C4-2B (cell line): Measurements from ENCODE around the gene ADM2.

ENCODE experiments used
- CTCF ChIP-seq: fragments of 450-650 bp; conservative IDR thresholded peaks from 2 replicates; pipeline ENCODE4 v1.5.1; 2017; ENCODE audit warnings: mild to moderate bottlenecking
- ZFX ChIP-seq: fragments of 450-650 bp; IDR thresholded peaks from 2 replicates; pipeline ENCODE4 v1.6.1; 2017

- TF ChIP-seq CTCF (no peak), ZFX (no peak)
These were observed 25.5 kb downstream of the ADM2 start for GRCh38 chr22:50506611-50507420.
